HepG2 (cell line): ENCODE data around the gene ATRN. TPM values are rescaled to one million over a fixed set of nuclear protein-coding genes. Genes with fewer than 3 reads are reported as not detected.
A peak's percentile ranks its signal among the peaks of the same experiment; 100 is the strongest.

Source experiments
- BATF2 ChIP-seq: sonication (generic); formaldehyde crosslinking; IDR thresholded peaks from 2 replicates; pipeline ENCODE4 v1.8.0; 2022; ENCODE audit warnings: mild to moderate bottlenecking, missing genetic modification reagents, moderate library complexity
- CREM ChIP-seq, 2 experiments: sonication (generic) in 1 of 2; formaldehyde crosslinking in 1 of 2; IDR thresholded peaks; 2 replicates each; pipeline versions ENCODE4 v1.4.0 to v1.6.1; 2016 to 2020; ENCODE audit warnings: antibody characterized with exemption in 1 of 2, mild to moderate bottlenecking in 1 of 2, missing genetic modification reagents in 1 of 2
- E2F5 ChIP-seq: sonication (generic); formaldehyde crosslinking; conservative IDR thresholded peaks from 2 replicates; pipeline ENCODE4 v1.4.0; 2020; ENCODE audit warnings: missing genetic modification reagents
- FOXA3 ChIP-seq: IDR thresholded peaks from 2 replicates; pipeline ENCODE4 v1.6.1; 2016; ENCODE audit warnings: missing genetic modification reagents, missing compliant biosample characterization
- GLMP ChIP-seq: sonication (generic); formaldehyde crosslinking; IDR thresholded peaks from 2 replicates; pipeline ENCODE4 v1.9.0; 2021; ENCODE audit warnings: missing genetic modification reagents, mild to moderate bottlenecking, borderline replicate concordance
- HNF4A ChIP-seq: sonication (generic); formaldehyde crosslinking; IDR thresholded peaks from 2 replicates; pipeline ENCODE4 v1.4.0; 2020; ENCODE audit warnings: missing genetic modification reagents
- NFRKB ChIP-seq: fragments of 450-650 bp; IDR thresholded peaks from 2 replicates; pipeline ENCODE4 v1.6.1; 2017
- PHF21A ChIP-seq: sonication (generic); formaldehyde crosslinking; IDR thresholded peaks from 2 replicates; pipeline ENCODE4 v1.5.0; 2020; ENCODE audit warnings: mild to moderate bottlenecking, missing genetic modification reagents
- POGZ ChIP-seq: sonication (generic); formaldehyde crosslinking; IDR thresholded peaks from 2 replicates; pipeline ENCODE4 v1.4.0; 2020; ENCODE audit warnings: mild to moderate bottlenecking, missing genetic modification reagents
- PTBP1 ChIP-seq: fragments of 200-400 bp; formaldehyde crosslinking; IDR thresholded peaks from 2 replicates; pipeline ENCODE4 v1.6.1; 2018; ENCODE audit warnings: low read length, low read depth; ENCODE audit not compliant: poor library complexity, severe bottlenecking
- RFXANK ChIP-seq: IDR thresholded peaks from 2 replicates; pipeline ENCODE4 v1.6.1; 2016
- SMAD3 ChIP-seq: sonication (generic); formaldehyde crosslinking; IDR thresholded peaks from 2 replicates; pipeline ENCODE4 v1.4.0; 2020; ENCODE audit warnings: missing genetic modification reagents
- TARDBP ChIP-seq: sonication (generic); formaldehyde crosslinking; IDR thresholded peaks from 2 replicates; pipeline ENCODE4 v1.8.0; 2022; ENCODE audit warnings: mild to moderate bottlenecking, missing genetic modification reagents
- ZBTB46 ChIP-seq: sonication (generic); formaldehyde crosslinking; IDR thresholded peaks from 2 replicates; pipeline ENCODE4 v1.4.0; 2020; ENCODE audit warnings: mild to moderate bottlenecking, missing genetic modification reagents, borderline replicate concordance
- ZNF160 ChIP-seq: sonication (generic); formaldehyde crosslinking; IDR thresholded peaks from 2 replicates; pipeline ENCODE4 v1.8.0; 2022; ENCODE audit warnings: mild to moderate bottlenecking, inconsistent platforms, missing genetic modification reagents
- ZNF225 ChIP-seq: sonication (generic); formaldehyde crosslinking; IDR thresholded peaks from 2 replicates; pipeline ENCODE4 v1.4.0; 2020; ENCODE audit warnings: mild to moderate bottlenecking, missing genetic modification reagents
- ZNF549 ChIP-seq: sonication (generic); formaldehyde crosslinking; IDR thresholded peaks from 2 replicates; pipeline ENCODE4 v1.5.0; 2020; ENCODE audit warnings: missing genetic modification reagents
- ZNF607 ChIP-seq: sonication (generic); formaldehyde crosslinking; IDR thresholded peaks from 2 replicates; pipeline ENCODE4 v1.5.1; 2020; ENCODE audit warnings: missing genetic modification reagents, mild to moderate bottlenecking, borderline replicate concordance
- ZNF713 ChIP-seq: sonication (generic); formaldehyde crosslinking; IDR thresholded peaks from 2 replicates; pipeline ENCODE4 v1.4.0; 2020; ENCODE audit warnings: mild to moderate bottlenecking, missing genetic modification reagents
- polyA plus RNA-seq, 8 experiments: library from polyadenylated mRNA; depleted of rRNA in 3 of 8; stranded (reverse) in 7 of 8; unstranded in 1 of 8; fragments of >200 nt; fragmentation: Illumina TruSeq in 4 of 8; extraction: Trizol in 4 of 8; gene quantifications; 2 replicates each; pipeline versions ENCODE4 v1.2.1 to v1.2.3, GENCODE V29; 2011 to 2016; ENCODE audit warnings: low read depth in 4 of 8, missing spikeins in 1 of 8, mixed read lengths in 1 of 8; ENCODE audit not compliant: insufficient read depth in 1 of 8
- total RNA-seq, 5 experiments: library from RNA; depleted of rRNA; stranded (reverse); fragments of >200 nt; fragmentation: Illumina TruSeq; extraction: Trizol; gene quantifications; 2 replicates each; pipeline ENCODE4 v1.2.3, GENCODE V29; 2016; ENCODE audit warnings: low read depth in 1 of 5
- TF ChIP-seq, protein P1 (sequence below): sonication (generic); formaldehyde crosslinking; IDR thresholded peaks from 2 replicates; pipeline ENCODE4 v1.5.1; 2020; ENCODE audit warnings: missing genetic modification reagents, mild to moderate bottlenecking, borderline replicate concordance
- TF ChIP-seq, protein P2 (sequence below): sonication (generic); formaldehyde crosslinking; IDR thresholded peaks from 2 replicates; pipeline ENCODE4 v1.4.0; 2020; ENCODE audit warnings: missing genetic modification reagents

ATRN gene
- total and polyA plus RNA-seq, 2 of the 13 experiments (the other 11 are each of a cell fraction or from before 2014, with no cell fraction given), result 44.2 to 81.1 TPM

- TF ChIP-seq BATF2 (CRISPR knock-in tag) (no peak), ZNF225 (CRISPR knock-in tag) (no peak), E2F5 (no peak), PHF21A (peak; percentile 31; the same call in 1 of the 2 replicates), ZBTB46 (CRISPR knock-in tag) (no peak), CREM (IDR thresholded peaks at IDR 0.05) (no peak), CREM (CRISPR knock-in tag; IDR thresholded peaks at IDR 0.05) (no peak), GLMP (CRISPR knock-in tag) (no peak), POGZ (CRISPR knock-in tag) (no peak), PTBP1 (no peak), ZNF713 (CRISPR knock-in tag) (no peak), HNF4A (CRISPR knock-in tag) (no peak; the same call in 1 of the 2 replicates), SMAD3 (CRISPR knock-in tag) (no peak), FOXA3 (CRISPR knock-in tag) (0 out of 2 replicates have a peak, but pooled peaks have one; percentile 14), ZNF160 (no peak), RFXANK (CRISPR knock-in tag) (no peak), TARDBP (CRISPR knock-in tag) (no peak), ZNF607 (CRISPR knock-in tag) (peak; percentile 17; the same call in 1 of the 2 replicates), ZNF549 (CRISPR knock-in tag) (no peak), NFRKB (no peak)
- TF ChIP-seq, protein P1, sequence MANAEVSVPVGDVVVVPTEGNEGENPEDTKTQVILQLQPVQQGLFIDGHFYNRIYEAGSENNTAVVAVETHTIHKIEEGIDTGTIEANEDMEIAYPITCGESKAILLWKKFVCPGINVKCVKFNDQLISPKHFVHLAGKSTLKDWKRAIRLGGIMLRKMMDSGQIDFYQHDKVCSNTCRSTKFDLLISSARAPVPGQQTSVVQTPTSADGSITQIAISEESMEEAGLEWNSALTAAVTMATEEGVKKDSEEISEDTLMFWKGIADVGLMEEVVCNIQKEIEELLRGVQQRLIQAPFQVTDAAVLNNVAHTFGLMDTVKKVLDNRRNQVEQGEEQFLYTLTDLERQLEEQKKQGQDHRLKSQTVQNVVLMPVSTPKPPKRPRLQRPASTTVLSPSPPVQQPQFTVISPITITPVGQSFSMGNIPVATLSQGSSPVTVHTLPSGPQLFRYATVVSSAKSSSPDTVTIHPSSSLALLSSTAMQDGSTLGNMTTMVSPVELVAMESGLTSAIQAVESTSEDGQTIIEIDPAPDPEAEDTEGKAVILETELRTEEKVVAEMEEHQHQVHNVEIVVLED (CRISPR knock-in tag), result peak; percentile 24; the same call in 1 of the 2 replicates
- TF ChIP-seq, protein P2, sequence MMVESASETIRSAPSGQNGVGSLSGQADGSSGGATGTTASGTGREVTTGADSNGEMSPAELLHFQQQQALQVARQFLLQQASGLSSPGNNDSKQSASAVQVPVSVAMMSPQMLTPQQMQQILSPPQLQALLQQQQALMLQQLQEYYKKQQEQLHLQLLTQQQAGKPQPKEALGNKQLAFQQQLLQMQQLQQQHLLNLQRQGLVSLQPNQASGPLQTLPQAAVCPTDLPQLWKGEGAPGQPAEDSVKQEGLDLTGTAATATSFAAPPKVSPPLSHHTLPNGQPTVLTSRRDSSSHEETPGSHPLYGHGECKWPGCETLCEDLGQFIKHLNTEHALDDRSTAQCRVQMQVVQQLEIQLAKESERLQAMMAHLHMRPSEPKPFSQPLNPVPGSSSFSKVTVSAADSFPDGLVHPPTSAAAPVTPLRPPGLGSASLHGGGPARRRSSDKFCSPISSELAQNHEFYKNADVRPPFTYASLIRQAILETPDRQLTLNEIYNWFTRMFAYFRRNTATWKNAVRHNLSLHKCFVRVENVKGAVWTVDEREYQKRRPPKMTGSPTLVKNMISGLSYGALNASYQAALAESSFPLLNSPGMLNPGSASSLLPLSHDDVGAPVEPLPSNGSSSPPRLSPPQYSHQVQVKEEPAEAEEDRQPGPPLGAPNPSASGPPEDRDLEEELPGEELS, result peak; percentile 76
Observed at GRCh38 chr20:3432844-3433243, 38.0 kb upstream of the ATRN start (continued).
